NCI-H2029 treated with DMSO at 0.1 percent for 48 hours (cell line): ENCODE measurements around the gene ILF2.
"Not testable (repeated sequence)": the region's sequence is repeated elsewhere in the genome, so short reads cannot be mapped to it uniquely, and the experiment has no call there.

Experiments used
- DNase-seq: peaks from one replicate; lab custom pipeline; 2025; lab: John Stamatoyannopoulos, UW

Gene ILF2

DNA sequence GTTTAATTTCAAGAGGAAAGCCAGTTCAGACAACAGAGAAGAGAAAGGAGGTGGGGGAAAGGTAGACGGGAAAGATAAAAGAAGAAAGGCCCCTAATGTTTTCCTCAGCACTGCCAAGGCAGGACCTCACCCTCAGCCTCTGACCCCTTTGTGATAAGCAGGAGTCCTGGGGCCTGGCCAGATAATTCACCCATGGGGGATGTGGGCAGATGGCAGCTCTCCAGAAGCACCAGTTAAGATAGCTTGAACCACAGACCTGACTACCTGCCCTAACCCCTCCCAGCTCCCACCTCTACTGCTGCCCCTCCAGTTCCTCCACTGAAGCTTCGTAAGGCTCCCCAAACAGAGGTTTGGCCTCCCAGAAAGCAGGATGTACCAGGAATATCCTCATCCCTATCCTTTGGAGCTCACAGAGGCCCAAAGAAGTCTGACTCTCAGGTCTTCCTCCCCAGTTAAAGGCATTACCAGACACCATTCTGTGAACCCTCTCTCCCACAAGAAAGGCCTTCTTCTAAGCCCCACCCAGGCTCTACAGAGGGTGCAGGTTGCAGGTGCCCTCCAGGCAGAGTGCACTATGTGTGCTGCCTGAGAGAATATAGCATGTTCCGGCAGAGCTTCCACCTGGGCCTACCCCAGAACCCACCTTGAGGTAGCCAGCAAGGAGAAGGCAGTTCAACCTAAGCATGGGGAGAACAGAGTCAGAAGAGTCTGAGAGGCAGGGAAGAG lies 21.5 kb downstream of the ILF2 start:
- DNase-seq = peak; percentile 47

DNA sequence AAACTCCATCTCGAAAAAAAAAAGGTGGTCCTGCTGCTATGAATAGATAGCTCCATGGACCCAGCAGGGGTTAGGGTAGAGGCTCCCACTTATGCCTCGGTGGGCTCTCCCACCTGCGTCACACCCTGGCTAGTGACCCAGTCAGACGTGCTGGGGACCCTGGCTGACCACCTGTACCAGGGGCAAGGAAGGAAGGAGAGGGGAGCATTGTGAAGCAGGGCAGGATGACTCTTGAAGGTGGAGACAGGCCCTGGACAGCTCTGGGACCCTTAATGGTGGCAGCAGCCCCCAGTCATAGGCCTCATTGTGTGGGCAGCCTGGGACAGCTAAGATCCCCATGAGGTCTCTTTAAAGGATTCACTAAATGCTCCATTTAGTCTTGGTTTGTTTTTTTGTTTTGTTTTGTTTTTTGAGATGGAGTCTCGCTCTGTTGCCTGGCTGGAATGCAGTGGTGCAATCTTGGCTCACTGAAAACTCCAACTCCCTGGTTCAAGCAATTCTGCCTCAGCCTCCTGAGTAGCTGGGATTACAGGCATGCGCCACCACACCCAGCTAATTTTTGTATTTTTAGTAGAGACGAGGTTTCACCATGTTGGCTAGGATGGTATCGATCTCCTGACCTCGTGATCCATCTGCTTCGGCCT lies 22.7 kb downstream of the ILF2 start:
- DNase-seq = no peak

DNA sequence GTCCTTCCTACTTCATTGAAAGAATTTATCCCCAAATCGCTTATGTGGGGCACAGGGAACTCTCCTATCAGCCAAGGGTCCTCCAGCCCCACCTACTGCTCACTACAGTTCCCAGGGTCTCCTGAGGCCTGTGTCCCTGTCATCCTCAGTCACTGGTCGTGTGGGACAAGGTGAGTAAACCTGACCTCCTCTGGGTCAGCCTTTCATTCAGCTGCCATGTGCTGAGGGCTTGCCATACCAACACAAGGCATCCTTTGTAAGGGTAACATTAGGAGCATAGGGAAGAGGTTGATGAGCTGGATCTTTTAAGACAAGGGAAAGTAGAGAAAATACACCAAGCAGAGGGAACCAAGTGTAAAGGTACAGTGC lies 23.5 kb downstream of the ILF2 start:
- DNase-seq = no peak

DNA sequence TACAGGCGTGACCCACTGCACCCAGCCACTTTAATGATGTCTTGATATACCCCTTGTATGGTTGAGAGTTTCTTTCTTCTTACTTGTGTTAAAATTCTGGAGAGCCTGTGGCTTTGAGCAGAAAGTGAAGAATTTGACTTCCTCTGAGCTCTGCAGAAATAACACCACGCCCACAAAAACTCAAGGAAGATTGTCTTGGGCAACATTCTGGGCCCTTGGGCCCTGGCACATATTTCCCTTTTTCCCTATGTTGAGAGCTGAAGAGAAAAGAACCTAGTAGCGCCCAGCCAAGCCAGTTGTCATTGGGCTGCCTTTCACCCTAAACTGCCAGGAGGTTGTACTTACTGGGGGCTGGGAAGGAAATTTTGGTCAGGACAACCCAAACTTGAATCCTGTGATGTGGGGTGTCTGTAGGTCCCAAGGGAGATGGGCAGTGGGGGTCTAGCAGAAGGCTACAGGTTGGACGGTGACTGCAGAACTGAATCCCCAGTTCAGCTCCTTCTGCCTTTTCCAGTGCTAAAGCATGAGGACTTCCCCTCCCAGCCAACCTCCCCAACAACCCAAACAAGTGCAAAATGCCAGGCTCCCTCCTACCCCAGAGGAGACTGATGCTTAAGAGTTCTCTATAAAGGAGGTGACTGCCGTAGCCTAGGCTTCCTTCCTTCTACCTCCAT lies 24.0 kb downstream of the ILF2 start:
- no peak for DNase-seq

DNA sequence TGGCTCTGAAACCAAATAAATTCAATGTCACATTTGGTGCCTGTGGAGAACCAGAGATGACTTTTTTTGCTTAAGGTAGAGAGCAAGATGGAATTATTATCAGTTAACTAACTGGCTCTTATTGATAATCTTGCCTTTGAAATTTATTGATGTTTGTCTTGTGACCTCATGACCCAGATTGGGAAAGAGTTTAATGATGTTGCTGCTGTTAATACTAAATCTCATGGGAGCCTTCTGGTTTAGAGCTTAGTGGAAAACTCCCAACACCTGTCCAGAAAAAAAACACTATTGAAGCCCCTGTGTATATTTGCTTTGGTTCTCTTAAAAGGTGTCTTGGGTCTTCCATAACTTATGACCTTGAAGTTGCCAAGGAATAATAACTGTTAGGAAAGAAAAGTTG lies 27.0 kb downstream of the ILF2 start:
- DNase-seq = no peak

DNA sequence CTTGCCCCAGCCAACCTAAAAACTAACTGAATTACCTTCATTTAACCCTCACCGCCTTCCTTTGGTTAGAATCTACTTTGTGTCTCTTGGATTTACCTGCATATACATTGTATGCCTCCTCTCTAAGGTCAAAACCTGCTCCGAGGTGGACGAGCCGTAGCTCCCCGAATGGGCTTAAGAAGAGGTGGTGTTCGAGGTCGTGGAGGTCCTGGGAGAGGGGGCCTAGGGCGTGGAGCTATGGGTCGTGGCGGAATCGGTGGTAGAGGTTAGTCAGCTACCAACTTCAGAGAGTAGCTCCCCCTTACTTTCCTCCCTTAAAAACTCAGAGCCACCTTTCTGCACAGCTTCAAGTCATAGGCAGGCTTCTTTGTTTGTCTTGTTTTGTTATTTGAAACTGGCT lies 27.7 kb downstream of the ILF2 start:
- DNase-seq = no peak

DNA sequence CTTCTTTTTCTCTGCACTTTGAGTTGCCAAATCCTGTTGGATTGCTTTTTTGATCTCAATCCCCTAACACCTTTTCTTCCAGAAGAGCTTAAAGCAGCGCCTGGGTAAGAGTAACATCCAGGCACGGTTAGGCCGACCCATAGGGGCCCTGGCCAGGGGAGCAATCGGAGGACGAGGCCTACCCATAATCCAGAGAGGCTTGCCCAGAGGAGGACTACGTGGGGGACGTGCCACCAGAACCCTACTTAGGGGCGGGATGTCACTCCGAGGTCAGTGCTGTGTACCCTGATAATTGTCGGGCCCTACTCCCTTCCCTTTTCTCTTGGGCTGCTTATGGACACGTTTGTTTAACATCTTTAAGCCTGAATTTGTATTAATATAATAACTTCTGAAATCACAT lies 28.6 kb downstream of the ILF2 start:
- no peak for DNase-seq

DNA sequence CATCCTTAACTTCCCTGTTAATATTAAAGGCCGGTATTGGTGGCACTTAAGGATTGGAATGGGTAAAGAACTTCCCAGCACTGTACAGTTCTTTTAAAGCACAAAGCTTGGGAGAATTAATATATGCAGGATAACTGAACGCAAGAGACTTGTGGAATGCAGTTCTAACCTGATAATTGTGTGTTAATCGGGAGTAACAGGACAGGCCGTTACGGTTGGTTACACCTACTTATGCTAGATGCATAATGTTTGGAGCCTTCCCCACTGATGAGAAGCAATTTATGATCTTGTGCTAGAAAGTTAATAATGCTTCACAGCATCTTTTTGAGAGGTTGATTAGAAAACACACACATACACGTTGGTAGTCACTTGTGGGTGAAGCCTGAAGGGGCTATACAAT lies 29.9 kb downstream of the ILF2 start:
- no peak for DNase-seq

DNA sequence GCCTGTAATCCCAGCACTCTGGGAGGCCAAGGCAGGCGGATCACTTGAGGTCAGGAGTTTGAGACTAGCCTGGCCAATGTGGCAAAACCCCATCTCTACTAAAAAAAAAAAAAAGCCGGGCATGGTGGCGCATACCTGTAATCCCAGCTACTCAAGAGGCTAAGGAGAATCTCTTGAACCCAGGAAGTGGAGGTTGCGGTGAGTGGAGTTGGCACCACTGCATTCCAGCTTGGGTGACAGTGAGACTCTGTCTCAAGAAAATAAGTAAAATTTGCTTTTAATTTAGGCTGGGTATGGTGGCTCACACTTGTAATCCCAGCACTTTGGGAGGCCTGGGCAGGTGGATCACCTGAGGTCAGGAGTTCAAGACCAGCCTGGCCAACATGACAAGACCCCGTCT lies 30.6 kb downstream of the ILF2 start:
- not testable (repeated sequence) for DNase-seq

DNA sequence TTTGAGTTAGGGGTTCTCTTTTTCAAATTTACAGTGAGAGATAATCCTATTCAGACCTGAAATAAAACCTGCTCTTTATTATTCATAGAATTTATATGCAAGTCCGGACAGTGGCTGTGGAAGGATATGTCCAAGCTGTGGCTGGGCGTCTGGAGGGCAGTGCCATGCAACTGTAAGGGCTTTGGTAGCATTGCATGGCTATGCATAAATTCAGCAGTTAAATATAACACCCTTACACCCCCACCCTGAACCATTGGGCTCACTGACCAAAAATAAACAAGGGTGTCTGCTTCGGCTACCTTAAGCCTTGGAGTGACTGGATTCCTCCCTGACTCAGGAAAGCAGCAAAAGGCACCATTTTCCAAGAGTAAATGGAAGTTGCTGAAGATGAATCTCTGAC lies 31.5 kb downstream of the ILF2 start:
- no peak for DNase-seq

DNA sequence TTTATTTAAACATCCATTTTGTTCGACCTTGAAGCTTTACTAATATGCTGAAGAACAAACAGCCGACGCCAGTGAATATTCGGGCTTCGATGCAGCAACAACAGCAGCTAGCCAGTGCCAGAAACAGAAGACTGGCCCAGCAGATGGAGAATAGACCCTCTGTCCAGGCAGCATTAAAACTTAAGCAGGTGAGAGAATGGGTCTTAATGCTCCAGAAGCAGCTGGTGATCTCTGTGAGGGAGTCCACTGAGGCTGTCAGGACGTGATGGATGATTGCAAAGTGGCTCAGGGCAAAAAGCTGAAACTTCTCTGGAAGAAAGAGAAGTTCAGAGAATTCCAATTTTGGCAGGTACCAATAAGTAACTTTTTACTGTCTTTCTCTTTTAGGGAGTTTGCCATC lies 32.5 kb downstream of the ILF2 start:
- DNase-seq = no peak

DNA sequence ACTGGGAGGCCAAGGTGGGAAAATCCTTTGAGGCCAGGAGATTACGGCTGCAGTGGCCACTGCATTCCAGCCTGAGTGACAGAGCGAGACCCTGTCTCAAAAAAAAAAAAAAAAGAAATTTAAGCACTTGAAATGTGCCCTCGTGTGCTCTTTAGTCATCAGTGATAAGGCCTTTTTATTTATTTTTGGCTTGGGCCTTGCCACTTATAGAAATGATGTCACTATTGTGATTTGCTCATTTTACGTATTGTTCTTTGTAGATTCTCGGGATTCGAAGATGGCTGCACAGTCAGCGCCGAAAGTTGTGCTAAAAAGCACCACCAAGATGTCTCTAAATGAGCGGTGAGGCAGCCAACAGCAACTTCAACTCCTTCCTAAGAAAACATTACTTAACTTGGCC lies 34.5 kb downstream of the ILF2 start:
- no peak for DNase-seq

DNA sequence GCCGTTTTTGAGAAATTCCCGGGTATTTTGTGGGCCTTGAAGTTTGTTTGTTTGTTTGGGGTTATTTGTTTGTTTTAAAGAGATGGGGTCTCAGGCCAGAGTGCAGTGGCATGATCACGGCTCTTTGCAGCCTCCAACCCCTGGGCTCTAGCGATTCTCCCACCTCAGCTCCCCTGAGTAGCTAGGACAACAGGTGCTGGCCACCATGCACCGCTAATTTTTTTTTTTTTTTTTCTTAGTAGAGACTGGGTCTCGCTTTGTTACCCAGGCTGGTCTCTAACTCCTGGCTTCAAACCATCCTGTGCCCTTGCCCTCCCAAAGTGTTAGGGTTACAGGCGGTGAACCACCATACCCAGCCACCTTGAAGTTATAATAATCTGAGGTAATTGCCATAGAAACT lies 34.9 kb downstream of the ILF2 start:
- no peak for DNase-seq

DNA sequence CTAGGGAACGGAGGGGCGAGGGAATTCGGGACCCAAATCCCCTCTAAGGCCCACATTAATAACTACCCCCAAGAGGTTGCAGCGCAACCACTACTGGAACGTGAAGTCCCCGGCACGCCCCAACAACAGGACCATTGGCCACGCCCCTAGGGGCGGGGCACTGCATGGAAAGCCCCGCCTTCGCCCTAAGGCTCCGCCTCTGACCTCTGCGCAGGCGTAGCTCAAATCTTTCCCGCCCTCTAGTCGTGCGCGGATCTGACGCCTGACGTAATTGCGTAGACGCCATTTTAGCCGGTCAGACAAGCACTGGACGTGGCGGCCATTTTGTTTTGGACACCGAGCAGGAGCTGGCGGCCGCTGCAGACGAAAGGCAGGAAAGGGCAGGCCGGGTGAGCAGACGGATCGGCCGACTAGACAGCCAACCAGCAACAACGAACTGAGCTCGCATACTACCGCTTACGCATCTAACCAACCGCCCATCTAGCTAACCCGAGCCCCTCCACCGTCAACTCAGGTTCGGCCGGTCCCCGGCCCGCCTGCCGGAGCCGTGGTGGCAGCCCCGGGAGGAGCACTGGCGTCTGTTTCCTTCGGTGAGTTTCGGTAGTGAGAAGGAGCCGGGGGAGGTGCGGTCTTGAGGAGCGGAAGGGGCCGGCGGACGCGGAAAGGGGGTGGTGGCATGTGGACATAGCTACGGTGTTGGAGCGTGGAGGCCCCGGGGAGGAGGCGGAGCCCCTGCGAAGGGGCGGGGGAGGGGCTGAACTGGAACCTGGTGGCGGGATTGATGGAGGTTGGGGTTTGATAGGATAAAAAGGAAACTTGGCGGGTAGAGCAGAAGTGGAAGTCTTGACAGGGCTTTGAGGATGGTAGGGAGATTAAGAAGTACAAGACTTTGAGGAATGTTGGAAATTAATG lies 36.8 kb downstream of the ILF2 start, which contains the start of gene CHTOP:
CHTOP (plus strand) TSS at position 313 of the 912 bp plus-strand sequence. CDS start 2,523 bp downstream, outside the sequence.
- DNase-seq = peak; percentile 87

DNA sequence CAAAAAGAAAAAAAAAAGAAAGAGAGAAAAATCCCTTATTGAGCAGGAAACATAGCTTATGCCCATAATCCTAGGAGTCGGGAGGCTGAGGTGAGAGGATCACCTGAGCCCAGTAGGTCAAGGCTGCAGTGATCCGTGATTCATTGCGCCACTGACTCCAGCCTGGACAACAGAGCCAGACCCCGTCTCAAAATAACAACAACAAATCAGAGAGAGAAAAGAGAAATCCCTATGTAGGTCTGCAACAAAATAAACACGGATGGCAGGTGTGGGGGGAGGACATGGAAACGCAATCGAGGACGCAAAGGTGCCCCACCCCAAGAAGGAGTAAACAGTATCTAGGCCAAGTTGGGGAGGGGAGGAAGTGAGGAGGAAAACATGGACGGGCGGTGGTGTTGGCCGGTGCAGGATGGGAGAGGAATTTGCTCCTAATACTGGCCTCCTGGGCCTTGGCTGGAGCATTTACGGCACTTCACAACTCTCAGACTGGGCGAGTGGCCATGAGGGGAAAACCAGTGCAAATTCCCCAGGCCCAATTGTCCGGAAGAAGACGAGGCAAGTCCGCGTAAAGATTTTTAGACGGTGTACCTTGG lies 37.5 kb downstream of the ILF2 start:
- peak; percentile 47 for DNase-seq

DNA sequence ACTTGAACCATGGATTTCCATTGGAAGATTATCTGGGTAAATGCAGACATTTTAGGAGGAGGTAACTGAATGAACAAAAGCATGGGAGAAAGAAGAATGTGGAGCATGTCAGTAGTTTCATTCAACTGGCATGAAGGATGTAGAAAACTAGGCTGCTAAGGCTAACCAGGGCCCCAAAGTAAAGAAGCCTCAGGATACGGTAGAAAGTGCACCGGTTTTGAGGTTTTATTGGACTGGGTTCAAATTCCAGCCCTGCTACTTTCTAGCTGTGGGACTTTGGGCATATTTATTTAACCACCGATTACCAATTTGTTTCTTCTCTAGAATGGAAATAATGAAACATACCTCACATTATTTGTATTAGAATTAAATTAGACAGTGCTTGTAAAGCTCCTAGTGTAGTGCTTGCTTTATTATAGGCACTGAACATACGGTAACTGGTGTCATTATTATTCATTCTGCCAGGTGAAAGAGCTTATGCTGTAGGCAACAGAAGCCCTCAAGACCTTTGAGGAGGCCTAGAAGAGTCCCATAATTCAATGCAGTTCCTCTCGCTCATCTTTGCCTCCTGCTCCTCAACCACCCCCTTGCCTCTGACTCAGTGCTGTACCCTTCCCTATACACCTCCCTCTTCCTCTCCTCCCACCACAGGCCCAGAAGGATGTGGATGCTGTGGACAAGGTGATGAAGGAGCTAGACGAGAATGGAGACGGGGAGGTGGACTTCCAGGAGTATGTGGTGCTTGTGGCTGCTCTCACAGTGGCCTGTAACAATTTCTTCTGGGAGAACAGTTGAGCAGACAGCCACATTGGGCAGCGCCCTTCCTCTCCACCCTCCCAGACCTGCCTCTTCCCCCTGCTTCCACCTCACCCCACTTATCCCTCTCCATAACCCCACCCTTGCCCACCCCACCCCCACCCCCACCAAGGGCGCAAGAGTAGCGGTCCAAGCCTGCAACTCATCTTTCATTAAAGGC lies 39.5 kb downstream of the ILF2 start:
- no peak for DNase-seq

DNA sequence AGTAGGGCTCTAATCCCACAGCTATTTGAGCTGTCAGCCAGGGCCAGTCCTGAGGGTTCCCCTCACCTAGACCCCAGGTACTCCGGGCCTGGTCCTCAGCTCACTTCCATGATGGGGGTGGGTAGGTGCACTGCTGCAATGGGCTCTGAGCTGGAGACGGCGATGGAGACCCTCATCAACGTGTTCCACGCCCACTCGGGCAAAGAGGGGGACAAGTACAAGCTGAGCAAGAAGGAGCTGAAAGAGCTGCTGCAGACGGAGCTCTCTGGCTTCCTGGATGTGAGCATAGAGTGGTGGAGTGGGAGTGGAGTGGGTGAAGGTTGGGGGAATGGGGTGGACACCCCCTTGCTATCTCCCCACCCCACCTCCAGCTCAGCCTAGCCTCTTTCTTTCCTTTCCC lies 40.4 kb downstream of the ILF2 start:
- no peak for DNase-seq

DNA sequence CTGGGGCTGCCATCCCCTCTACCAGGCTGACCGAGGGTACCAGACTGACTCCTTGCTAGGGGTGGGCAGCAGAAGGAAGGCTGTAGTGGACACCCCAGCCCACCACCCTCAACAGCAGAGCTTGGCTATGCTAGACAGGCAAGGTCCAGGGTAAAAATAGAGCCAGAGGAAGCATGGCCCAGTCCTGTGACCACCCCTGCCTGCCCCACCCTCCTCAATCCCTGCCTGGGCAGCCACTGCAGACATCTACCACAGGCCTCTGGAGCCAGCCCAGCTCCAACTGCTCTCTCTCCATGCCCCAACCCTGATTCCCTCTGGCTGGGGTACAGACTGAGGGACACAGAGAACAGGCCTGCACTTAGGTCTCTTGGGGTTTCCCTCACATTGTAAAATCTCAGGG lies 40.8 kb downstream of the ILF2 start:
- DNase-seq = no peak

DNA sequence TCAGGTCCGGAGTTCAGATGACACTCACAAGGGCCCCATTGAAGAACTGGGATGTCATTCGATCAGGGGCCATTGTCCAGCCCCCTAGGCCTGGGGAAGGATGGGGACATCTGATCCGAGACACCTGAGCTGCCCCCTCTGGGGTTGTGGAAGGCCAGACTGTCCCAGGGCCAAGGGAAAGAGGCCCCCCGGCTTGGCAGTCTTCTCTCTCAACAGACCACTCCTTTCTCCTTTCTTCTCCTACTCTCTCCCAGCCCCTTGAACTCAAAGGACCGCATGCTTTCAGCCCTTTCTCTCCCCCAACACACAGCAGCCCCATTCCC lies 41.5 kb downstream of the ILF2 start:
- DNase-seq = no peak

DNA sequence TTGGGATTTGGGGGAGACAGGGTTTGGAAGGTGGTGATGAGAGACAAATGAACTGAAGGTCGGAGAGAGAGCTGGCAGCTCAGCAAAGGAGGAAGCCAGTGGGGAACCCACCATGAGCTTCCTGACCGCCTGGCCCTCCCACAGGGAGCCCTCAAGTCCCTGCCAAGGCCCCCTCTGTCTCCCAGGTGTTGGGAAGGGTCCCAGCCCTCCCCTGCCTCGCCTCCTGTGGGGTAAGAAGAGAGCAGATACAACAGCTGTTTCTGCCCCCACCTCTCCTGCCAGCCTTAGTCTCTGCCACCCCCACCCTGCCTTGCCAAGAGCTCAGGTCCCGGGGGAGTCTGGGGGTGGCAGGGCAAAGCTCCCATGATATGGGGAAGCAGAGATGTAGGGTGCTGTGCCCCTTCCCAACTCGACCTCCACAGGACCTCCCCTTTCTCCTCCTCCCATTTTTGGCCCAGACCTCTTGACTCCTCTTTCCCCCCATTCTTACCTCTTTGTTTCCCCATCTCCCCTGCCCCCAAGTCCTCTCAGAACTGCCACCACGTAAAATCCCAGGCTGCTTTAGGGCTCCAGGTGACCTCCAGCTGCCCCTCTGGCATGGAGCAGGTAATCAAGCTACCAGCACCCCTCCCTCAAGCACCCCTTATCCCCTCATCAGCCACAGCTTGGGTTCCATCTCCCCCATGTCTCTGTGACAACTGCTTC lies 42.0 kb downstream of the ILF2 start:
- no peak for DNase-seq
